DOHH2 (cell line): ENCODE data around the gene DOCK1.

Source experiments
- H3F3A ChIP-seq: fragments of 200-600 bp; sonication (generic), shearing (Covaris generic); 2 replicates; pipeline ENCODE4 v1.6.0; 2016; ENCODE audit warnings: antibody characterized with exemption, mild to moderate bottlenecking; ENCODE audit not compliant: control insufficient read depth, insufficient read depth
- H3K27ac ChIP-seq: fragments of 200-600 bp; sonication (generic); 2 replicates; pipeline ENCODE4 v1.5.1; 2014; ENCODE audit warnings: low read depth, mild to moderate bottlenecking, low read length, moderate library complexity
- H3K27me3 ChIP-seq: fragments of 200-600 bp; sonication (generic); 2 replicates; pipeline ENCODE4 v1.6.1; 2014; ENCODE audit warnings: mild to moderate bottlenecking, low read length, mixed read lengths; ENCODE audit not compliant: control insufficient read depth
- H3K36me3 ChIP-seq: fragments of 200-600 bp; sonication (generic); 2 replicates; pipeline ENCODE4 v1.6.1; 2014; ENCODE audit warnings: mild to moderate bottlenecking, low read length, moderate library complexity, mixed read lengths; ENCODE audit not compliant: control insufficient read depth
- H3K4me1 ChIP-seq: fragments of 200-600 bp; sonication (generic); 2 replicates; pipeline ENCODE4 v1.6.1; 2014; ENCODE audit warnings: mild to moderate bottlenecking, low read length, mixed read lengths; ENCODE audit not compliant: control insufficient read depth
- H3K4me2 ChIP-seq: fragments of 200-600 bp; sonication (generic); 2 replicates; pipeline ENCODE4 v1.6.0; 2014; ENCODE audit warnings: mild to moderate bottlenecking, low read length, moderate library complexity
- H3K4me3 ChIP-seq: fragments of 200-600 bp; sonication (generic); 2 replicates; pipeline ENCODE4 v1.5.1; 2014; ENCODE audit warnings: mild to moderate bottlenecking, low read length, mixed read lengths
- H3K79me2 ChIP-seq: fragments of 200-600 bp; sonication (generic); 2 replicates; pipeline ENCODE4 v1.6.1; 2014; ENCODE audit warnings: mild to moderate bottlenecking, low read length, mixed read lengths; ENCODE audit not compliant: control insufficient read depth
- H3K9me2 ChIP-seq: fragments of 200-600 bp; sonication (generic); replicated peaks from 2 replicates; pipeline ENCODE4 v1.6.1; 2014; ENCODE audit warnings: mild to moderate bottlenecking, low read length, mixed read lengths; ENCODE audit not compliant: control insufficient read depth
- H3K9me3 ChIP-seq: fragments of 200-600 bp; sonication (generic); 2 replicates; pipeline ENCODE4 v1.6.1; 2014; ENCODE audit warnings: antibody characterized with exemption, low read length, mixed read lengths; ENCODE audit not compliant: control insufficient read depth, insufficient read depth
- H4K20me1 ChIP-seq: fragments of 200-600 bp; sonication (generic); 2 replicates; pipeline ENCODE4 v1.6.0; 2014; ENCODE audit warnings: low read depth, mild to moderate bottlenecking, antibody characterized with exemption, low read length, moderate library complexity; ENCODE audit not compliant: control insufficient read depth, insufficient read depth
- CTCF ChIP-seq: fragments of 200-600 bp; sonication (generic); IDR thresholded peaks from one replicate; pipeline ENCODE4 v1.5.1; 2014; ENCODE audit warnings: antibody characterized with exemption, mild to moderate bottlenecking, low read depth, low read length; ENCODE audit not compliant: poor library complexity, severe bottlenecking
- EZH2phosphoT487 ChIP-seq: fragments of 200-600 bp; sonication (generic); IDR thresholded peaks from 2 replicates; pipeline ENCODE4 v1.6.1; 2017; ENCODE audit warnings: borderline replicate concordance, mild to moderate bottlenecking, antibody characterized with exemption, low read length, moderate library complexity, mixed read lengths

Gene DOCK1

GRCh38 chr10:127356360-127356759 is 451.1 kb downstream of the DOCK1 start:
- H3K4me2 ChIP-seq, result no peak overlapping the region
- H3K36me3 ChIP-seq, result no peaks in the 10 kb centered on the region
- TF ChIP-seq EZH2phosphoT487 (no peak), CTCF (no peak)
- H3K4me3 ChIP-seq, result no peak overlapping the region
- H3K27ac ChIP-seq, result no peak overlapping the region
- no peaks in the 10 kb centered on the region for H3K9me2 ChIP-seq
- no peaks in the 10 kb centered on the region for H3K9me3 ChIP-seq
- no peaks in the 10 kb centered on the region for H3K4me1 ChIP-seq
- no peaks in the 10 kb centered on the region for H4K20me1 ChIP-seq
- H3F3A ChIP-seq, result no peaks in the 10 kb centered on the region
- H3K27me3 ChIP-seq, result no peaks in the 10 kb centered on the region
- H3K79me2 ChIP-seq, result no peaks in the 10 kb centered on the region

- Histone ChIP-seq H3K4me2 (no peak overlapping the region), H3K9me2 (no peaks in the 10 kb centered on the region), H3K9me3 (no peaks in the 10 kb centered on the region)
These were observed 452.0 kb downstream of the DOCK1 start for GRCh38 chr10:127357265-127357664.

DNA sequence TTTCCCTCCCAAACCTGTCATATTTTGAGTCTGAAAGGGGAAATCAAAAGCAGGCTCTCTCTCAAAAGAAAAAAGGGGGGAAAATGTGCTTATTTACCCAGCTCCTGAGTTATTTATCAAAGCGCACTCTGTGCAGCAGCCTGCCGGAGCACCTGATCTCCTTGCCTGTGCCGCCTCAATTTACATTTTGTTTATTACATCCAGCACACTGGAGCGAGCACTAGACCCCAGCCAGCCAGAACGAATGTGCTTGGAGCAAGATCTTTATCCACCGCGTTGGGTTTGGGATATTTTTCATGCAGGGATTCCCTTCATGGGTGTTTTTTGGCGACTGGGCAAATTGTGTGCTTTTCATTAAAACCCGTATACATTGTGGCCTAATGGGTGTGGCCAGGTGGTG is 453.1 kb downstream of the DOCK1 start:
- Histone ChIP-seq H3K4me1 (no peaks in the 10 kb centered on the region), H3F3A (no peaks in the 10 kb centered on the region), H3K27ac (no peak overlapping the region), H3K9me3 (no peaks in the 10 kb centered on the region), H4K20me1 (no peaks in the 10 kb centered on the region), H3K4me2 (no peak overlapping the region), H3K4me3 (no peak overlapping the region), H3K79me2 (no peaks in the 10 kb centered on the region), H3K36me3 (no peaks in the 10 kb centered on the region), H3K9me2 (no peaks in the 10 kb centered on the region), H3K27me3 (no peaks in the 10 kb centered on the region)
- TF ChIP-seq CTCF (no peak), EZH2phosphoT487 (no peak)

More at GRCh38 chr10:127357265-127357664, 452.0 kb downstream of the DOCK1 start:
- Histone ChIP-seq H3K36me3 (no peaks in the 10 kb centered on the region), H3K27ac (no peak overlapping the region), H4K20me1 (no peaks in the 10 kb centered on the region), H3K4me3 (no peak overlapping the region), H3K27me3 (no peaks in the 10 kb centered on the region), H3K4me1 (no peaks in the 10 kb centered on the region), H3F3A (no peaks in the 10 kb centered on the region), H3K79me2 (no peaks in the 10 kb centered on the region)
- TF ChIP-seq CTCF (no peak), EZH2phosphoT487 (no peak)

DNA sequence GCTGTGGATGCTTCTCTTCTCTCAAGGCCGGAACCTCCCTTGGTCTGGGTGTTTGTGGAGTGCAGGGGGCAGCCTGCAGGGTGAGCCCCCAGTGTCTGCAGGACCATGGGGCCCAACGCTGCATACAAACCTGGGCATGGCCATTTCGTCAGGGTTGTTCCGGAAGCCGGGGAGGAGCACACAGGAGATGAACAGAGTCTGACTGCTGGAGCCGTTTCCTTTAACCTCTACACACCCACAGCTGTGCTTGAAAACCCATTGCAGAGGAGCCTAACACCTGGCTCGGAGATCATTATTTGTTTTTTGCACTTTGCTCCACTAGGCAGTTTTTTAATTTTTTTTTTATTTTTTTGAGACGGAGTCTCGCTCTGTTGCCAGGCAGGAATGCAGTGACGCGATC is 458.8 kb downstream of the DOCK1 start:
- Histone ChIP-seq H3K4me2 (no peak overlapping the region), H3K9me3 (no peaks in the 10 kb centered on the region), H3K27me3 (no peaks in the 10 kb centered on the region), H3K9me2 (no peaks in the 10 kb centered on the region), H3F3A (no peaks in the 10 kb centered on the region), H3K36me3 (no peaks in the 10 kb centered on the region), H4K20me1 (no peaks in the 10 kb centered on the region), H3K4me3 (no peak overlapping the region), H3K79me2 (no peaks in the 10 kb centered on the region), H3K27ac (no peak overlapping the region), H3K4me1 (no peaks in the 10 kb centered on the region)
- TF ChIP-seq EZH2phosphoT487 (no peak), CTCF (no peak)
